ENCODE results near the gene GDPD3. TPM values are rescaled to one million over a fixed set of nuclear protein-coding genes. Genes with fewer than 3 reads are reported as not detected.

Gene GDPD3
- total and polyA plus RNA-seq, 9 of the 15 experiments (the other 6 are each of a cell fraction or from before 2014, with no cell fraction given), result 0.47 to 3.9 (median 1.1) TPM

GRCh38 chr16:30063893-30064728 is 49.2 kb downstream of the GDPD3 start (continued):
- TF ChIP-seq VEZF1 (CRISPR knock-in tag; IDR thresholded peaks at IDR 0.05) (peak; percentile 60; the same call in 1 of the 2 replicates), SREBF1 (IDR thresholded peaks at IDR 0.05; ENCODE audit: borderline replicate concordance, low read depth, low read length) (no peak), COPS2 (conservative IDR thresholded peaks at IDR 0.05) (no peak), KDM5B (IDR thresholded peaks at IDR 0.05; ENCODE audit: insufficient replicate concordance, low read depth, low read length) (no peak), ZNF324 (CRISPR knock-in tag; IDR thresholded peaks at IDR 0.05) (no peak), POLR2AphosphoS2 (IDR thresholded peaks at IDR 0.05; ENCODE audit: low read length) (0 out of 2 replicates have a peak, but pooled peaks have one; percentile 61), RBM22 (IDR thresholded peaks at IDR 0.05; ENCODE audit: low read depth, low read length, poor library complexity, severe bottlenecking) (no peak), PHF20 (IDR thresholded peaks at IDR 0.05; ENCODE audit: partially characterized antibody) (no peak), ZNF217 (CRISPR knock-in tag; IDR thresholded peaks at IDR 0.05) (no peak), RAD21 (CRISPR knock-in tag; conservative IDR thresholded peaks at IDR 0.05 in 1 of 2, IDR thresholded peaks at IDR 0.05 in 1 of 2) (peak; percentile 49 to 56), SRSF7 (optimal IDR thresholded peaks at IDR 0.05; ENCODE audit: low read depth, low read length) (no peak), RCOR1 (IDR thresholded peaks at IDR 0.05; ENCODE audit: borderline replicate concordance in 1 of 2, low read depth in 2 of 2, low read length in 2 of 2) (peak in 1 of 2 experiments; percentile 4; a peak in 1 of 4 replicates)
- TF ChIP-seq, protein P1, sequence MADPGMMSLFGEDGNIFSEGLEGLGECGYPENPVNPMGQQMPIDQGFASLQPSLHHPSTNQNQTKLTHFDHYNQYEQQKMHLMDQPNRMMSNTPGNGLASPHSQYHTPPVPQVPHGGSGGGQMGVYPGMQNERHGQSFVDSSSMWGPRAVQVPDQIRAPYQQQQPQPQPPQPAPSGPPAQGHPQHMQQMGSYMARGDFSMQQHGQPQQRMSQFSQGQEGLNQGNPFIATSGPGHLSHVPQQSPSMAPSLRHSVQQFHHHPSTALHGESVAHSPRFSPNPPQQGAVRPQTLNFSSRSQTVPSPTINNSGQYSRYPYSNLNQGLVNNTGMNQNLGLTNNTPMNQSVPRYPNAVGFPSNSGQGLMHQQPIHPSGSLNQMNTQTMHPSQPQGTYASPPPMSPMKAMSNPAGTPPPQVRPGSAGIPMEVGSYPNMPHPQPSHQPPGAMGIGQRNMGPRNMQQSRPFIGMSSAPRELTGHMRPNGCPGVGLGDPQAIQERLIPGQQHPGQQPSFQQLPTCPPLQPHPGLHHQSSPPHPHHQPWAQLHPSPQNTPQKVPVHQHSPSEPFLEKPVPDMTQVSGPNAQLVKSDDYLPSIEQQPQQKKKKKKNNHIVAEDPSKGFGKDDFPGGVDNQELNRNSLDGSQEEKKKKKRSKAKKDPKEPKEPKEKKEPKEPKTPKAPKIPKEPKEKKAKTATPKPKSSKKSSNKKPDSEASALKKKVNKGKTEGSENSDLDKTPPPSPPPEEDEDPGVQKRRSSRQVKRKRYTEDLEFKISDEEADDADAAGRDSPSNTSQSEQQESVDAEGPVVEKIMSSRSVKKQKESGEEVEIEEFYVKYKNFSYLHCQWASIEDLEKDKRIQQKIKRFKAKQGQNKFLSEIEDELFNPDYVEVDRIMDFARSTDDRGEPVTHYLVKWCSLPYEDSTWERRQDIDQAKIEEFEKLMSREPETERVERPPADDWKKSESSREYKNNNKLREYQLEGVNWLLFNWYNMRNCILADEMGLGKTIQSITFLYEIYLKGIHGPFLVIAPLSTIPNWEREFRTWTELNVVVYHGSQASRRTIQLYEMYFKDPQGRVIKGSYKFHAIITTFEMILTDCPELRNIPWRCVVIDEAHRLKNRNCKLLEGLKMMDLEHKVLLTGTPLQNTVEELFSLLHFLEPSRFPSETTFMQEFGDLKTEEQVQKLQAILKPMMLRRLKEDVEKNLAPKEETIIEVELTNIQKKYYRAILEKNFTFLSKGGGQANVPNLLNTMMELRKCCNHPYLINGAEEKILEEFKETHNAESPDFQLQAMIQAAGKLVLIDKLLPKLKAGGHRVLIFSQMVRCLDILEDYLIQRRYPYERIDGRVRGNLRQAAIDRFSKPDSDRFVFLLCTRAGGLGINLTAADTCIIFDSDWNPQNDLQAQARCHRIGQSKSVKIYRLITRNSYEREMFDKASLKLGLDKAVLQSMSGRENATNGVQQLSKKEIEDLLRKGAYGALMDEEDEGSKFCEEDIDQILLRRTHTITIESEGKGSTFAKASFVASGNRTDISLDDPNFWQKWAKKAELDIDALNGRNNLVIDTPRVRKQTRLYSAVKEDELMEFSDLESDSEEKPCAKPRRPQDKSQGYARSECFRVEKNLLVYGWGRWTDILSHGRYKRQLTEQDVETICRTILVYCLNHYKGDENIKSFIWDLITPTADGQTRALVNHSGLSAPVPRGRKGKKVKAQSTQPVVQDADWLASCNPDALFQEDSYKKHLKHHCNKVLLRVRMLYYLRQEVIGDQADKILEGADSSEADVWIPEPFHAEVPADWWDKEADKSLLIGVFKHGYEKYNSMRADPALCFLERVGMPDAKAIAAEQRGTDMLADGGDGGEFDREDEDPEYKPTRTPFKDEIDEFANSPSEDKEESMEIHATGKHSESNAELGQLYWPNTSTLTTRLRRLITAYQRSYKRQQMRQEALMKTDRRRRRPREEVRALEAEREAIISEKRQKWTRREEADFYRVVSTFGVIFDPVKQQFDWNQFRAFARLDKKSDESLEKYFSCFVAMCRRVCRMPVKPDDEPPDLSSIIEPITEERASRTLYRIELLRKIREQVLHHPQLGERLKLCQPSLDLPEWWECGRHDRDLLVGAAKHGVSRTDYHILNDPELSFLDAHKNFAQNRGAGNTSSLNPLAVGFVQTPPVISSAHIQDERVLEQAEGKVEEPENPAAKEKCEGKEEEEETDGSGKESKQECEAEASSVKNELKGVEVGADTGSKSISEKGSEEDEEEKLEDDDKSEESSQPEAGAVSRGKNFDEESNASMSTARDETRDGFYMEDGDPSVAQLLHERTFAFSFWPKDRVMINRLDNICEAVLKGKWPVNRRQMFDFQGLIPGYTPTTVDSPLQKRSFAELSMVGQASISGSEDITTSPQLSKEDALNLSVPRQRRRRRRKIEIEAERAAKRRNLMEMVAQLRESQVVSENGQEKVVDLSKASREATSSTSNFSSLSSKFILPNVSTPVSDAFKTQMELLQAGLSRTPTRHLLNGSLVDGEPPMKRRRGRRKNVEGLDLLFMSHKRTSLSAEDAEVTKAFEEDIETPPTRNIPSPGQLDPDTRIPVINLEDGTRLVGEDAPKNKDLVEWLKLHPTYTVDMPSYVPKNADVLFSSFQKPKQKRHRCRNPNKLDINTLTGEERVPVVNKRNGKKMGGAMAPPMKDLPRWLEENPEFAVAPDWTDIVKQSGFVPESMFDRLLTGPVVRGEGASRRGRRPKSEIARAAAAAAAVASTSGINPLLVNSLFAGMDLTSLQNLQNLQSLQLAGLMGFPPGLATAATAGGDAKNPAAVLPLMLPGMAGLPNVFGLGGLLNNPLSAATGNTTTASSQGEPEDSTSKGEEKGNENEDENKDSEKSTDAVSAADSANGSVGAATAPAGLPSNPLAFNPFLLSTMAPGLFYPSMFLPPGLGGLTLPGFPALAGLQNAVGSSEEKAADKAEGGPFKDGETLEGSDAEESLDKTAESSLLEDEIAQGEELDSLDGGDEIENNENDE (IDR thresholded peaks at IDR 0.05; ENCODE audit: low read depth, low read length), result no peak

Measured in K562 (cell line).